Gastrocnemius medialis (tissue), 4 donors: ENCODE measurements around the gene VAC14.

Experiments
- POLR2A ChIP-seq, 2 donors: fragments of 450-650 bp; IDR thresholded peaks; one replicate each; pipeline ENCODE4 v1.6.1; 2017; ENCODE audit warnings: antibody characterized with exemption in 2 of 2, mild to moderate bottlenecking in 2 of 2, moderate library complexity in 2 of 2
- TF ChIP-seq, protein P1 (sequence below), 5 experiments: fragments of 450-650 bp in 3 of 5; fragments of 200-600 bp in 2 of 5; sonication (generic) in 2 of 5; IDR thresholded peaks in 4 of 5; conservative IDR thresholded peaks in 1 of 5; 1 replicate in 4 of 5; 2 replicates in 1 of 5; pipeline ENCODE4 v1.5.1; 2016 to 2019; ENCODE audit warnings: antibody characterized with exemption in 5 of 5, mild to moderate bottlenecking in 3 of 5, moderate library complexity in 3 of 5

- TF ChIP-seq, protein P1, sequence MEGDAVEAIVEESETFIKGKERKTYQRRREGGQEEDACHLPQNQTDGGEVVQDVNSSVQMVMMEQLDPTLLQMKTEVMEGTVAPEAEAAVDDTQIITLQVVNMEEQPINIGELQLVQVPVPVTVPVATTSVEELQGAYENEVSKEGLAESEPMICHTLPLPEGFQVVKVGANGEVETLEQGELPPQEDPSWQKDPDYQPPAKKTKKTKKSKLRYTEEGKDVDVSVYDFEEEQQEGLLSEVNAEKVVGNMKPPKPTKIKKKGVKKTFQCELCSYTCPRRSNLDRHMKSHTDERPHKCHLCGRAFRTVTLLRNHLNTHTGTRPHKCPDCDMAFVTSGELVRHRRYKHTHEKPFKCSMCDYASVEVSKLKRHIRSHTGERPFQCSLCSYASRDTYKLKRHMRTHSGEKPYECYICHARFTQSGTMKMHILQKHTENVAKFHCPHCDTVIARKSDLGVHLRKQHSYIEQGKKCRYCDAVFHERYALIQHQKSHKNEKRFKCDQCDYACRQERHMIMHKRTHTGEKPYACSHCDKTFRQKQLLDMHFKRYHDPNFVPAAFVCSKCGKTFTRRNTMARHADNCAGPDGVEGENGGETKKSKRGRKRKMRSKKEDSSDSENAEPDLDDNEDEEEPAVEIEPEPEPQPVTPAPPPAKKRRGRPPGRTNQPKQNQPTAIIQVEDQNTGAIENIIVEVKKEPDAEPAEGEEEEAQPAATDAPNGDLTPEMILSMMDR (IDR thresholded peaks at IDR 0.05 in 4 of 5, conservative IDR thresholded peaks at IDR 0.05 in 1 of 5), result no peak
- TF ChIP-seq POLR2A (IDR thresholded peaks at IDR 0.05), result no peak
These were observed 134.9 kb downstream of the VAC14 start for GRCh38 chr16:70665806-70666735.
